WTC11 (cell line): ENCODE data around the gene WNK1. TPM values are rescaled to one million over a fixed set of nuclear protein-coding genes. Genes with fewer than 3 reads are reported as not detected.

Source experiments
- ATAC-seq: fragments of 200-7000 bp; cut with Tn5 transposase; 2 replicates; pipeline ENCODE4 v1.10.0; 2021; ENCODE audit warnings: mild to moderate bottlenecking, moderate library complexity
- CTCF ChIA-PET: fragments of 300-600 bp; sonication (Branson Sonifier 250); formaldehyde crosslinking; loops from one replicate; lab custom pipeline; 2021; ENCODE audit warnings: antibody characterized with exemption; lab: Charles Lee
- POLR2A ChIA-PET: fragments of 350-600 bp; sonication (Branson Sonifier 250); formaldehyde crosslinking; loops from one replicate; lab custom pipeline; 2021; ENCODE audit warnings: antibody characterized with exemption; lab: Charles Lee
- DNase-seq: peaks from one replicate; pipeline ENCODE4 v3.0.0; 2021; ENCODE audit warnings: low spot score
- H3K27ac Mint-ChIP-seq: 2 replicates; pipeline ENCODE4 v1.8.0; 2021; ENCODE audit warnings: mixed read lengths
- H3K27me3 Mint-ChIP-seq: 2 replicates; pipeline ENCODE4 v1.8.0; 2021; ENCODE audit warnings: low read depth, mild to moderate bottlenecking, moderate library complexity, mixed read lengths
- H3K36me3 Mint-ChIP-seq: 2 replicates; pipeline ENCODE4 v1.8.0; 2021; ENCODE audit warnings: mixed read lengths
- H3K4me1 Mint-ChIP-seq: 2 replicates; pipeline ENCODE4 v1.8.0; 2022; ENCODE audit warnings: mixed read lengths
- H3K4me3 Mint-ChIP-seq: 2 replicates; pipeline ENCODE4 v1.8.0; 2021; ENCODE audit warnings: mild to moderate bottlenecking, moderate library complexity, mixed read lengths
- H3K9me3 Mint-ChIP-seq: 2 replicates; pipeline ENCODE4 v1.8.0; 2021; ENCODE audit warnings: mixed read lengths
- AFF4 ChIP-seq: sonication (generic); formaldehyde crosslinking; IDR thresholded peaks from 2 replicates; pipeline ENCODE4 v1.8.1; 2023; ENCODE audit warnings: mild to moderate bottlenecking, missing genetic modification reagents, borderline replicate concordance
- AR ChIP-seq: fragments of 250-450 bp; sonication (Bioruptor Pico); IDR thresholded peaks from 2 replicates; pipeline ENCODE4 v1.9.0; 2021; ENCODE audit warnings: mild to moderate bottlenecking
- ATF2 ChIP-seq: sonication (generic); formaldehyde crosslinking; IDR thresholded peaks from 2 replicates; pipeline ENCODE4 v1.8.1; 2022; ENCODE audit warnings: low read depth, missing genetic modification reagents, borderline replicate concordance
- CREM ChIP-seq: sonication (generic); formaldehyde crosslinking; IDR thresholded peaks from 2 replicates; pipeline ENCODE4 v1.8.1; 2022; ENCODE audit warnings: mild to moderate bottlenecking, missing genetic modification reagents, moderate library complexity
- CTCF ChIP-seq: fragments of 200-600 bp; IDR thresholded peaks from 2 replicates; pipeline ENCODE4 v1.8.0; 2022; ENCODE audit warnings: antibody characterized with exemption
- EMX1 ChIP-seq: fragments of 250-450 bp; sonication (Bioruptor Pico); IDR thresholded peaks from 2 replicates; pipeline ENCODE4 v1.8.0; 2021; ENCODE audit warnings: mild to moderate bottlenecking
- ERG ChIP-seq: fragments of 250-450 bp; sonication (Bioruptor Pico); IDR thresholded peaks from 2 replicates; pipeline ENCODE4 v1.8.0; 2021; ENCODE audit warnings: mild to moderate bottlenecking
- ESRRA ChIP-seq: sonication (generic); formaldehyde crosslinking; IDR thresholded peaks from 2 replicates; pipeline ENCODE4 v1.8.1; 2022; ENCODE audit warnings: mild to moderate bottlenecking, missing genetic modification reagents, borderline replicate concordance
- JUN ChIP-seq: sonication (generic); formaldehyde crosslinking; IDR thresholded peaks from 2 replicates; pipeline ENCODE4 v1.8.0; 2023; ENCODE audit warnings: mild to moderate bottlenecking, missing genetic modification reagents
- PRRX2 ChIP-seq: fragments of 250-450 bp; sonication (Bioruptor Pico); IDR thresholded peaks from 2 replicates; pipeline ENCODE4 v1.8.0; 2021; ENCODE audit warnings: mild to moderate bottlenecking
- SMAD3 ChIP-seq: sonication (generic); formaldehyde crosslinking; IDR thresholded peaks from 2 replicates; pipeline ENCODE4 v1.8.0; 2022; ENCODE audit warnings: missing genetic modification reagents, mild to moderate bottlenecking, borderline replicate concordance
- TEAD1 ChIP-seq: sonication (generic); formaldehyde crosslinking; IDR thresholded peaks from 2 replicates; pipeline ENCODE4 v1.8.0; 2022; ENCODE audit warnings: mild to moderate bottlenecking, missing genetic modification reagents
- TEAD4 ChIP-seq: sonication (generic); formaldehyde crosslinking; IDR thresholded peaks from 2 replicates; pipeline ENCODE4 v1.8.0; 2022; ENCODE audit warnings: mild to moderate bottlenecking, missing genetic modification reagents
- ZBTB43 ChIP-seq: sonication (generic); formaldehyde crosslinking; IDR thresholded peaks from 2 replicates; pipeline ENCODE4 v1.8.1; 2023; ENCODE audit warnings: mild to moderate bottlenecking, missing genetic modification reagents
- ZNF396 ChIP-seq: fragments of 250-450 bp; sonication (Bioruptor Pico); IDR thresholded peaks from 2 replicates; pipeline ENCODE4 v1.8.0; 2021; ENCODE audit warnings: mild to moderate bottlenecking, moderate library complexity, borderline replicate concordance
- ZNF532 ChIP-seq: fragments of 250-450 bp; sonication (Bioruptor Pico); IDR thresholded peaks from 2 replicates; pipeline ENCODE4 v1.9.0; 2021; ENCODE audit warnings: mild to moderate bottlenecking, borderline replicate concordance
- total RNA-seq: library from RNA; stranded (reverse); gene quantifications from 3 replicates; pipeline ENCODE4 v1.2.3, GENCODE V29; 2021

The WNK1 gene
- total RNA-seq, 1 experiment from 2014 or later, result 118 TPM

- Mint-ChIP-seq H3K36me3 (peaks cover 9% of the 10 kb centered on the region), H3K9me3 (peaks cover 4% of the 10 kb centered on the region)
- no peak for TF ChIP-seq SMAD3 (CRISPR knock-in tag)
- no peak for TF ChIP-seq CREM (CRISPR knock-in tag)
- no peak for TF ChIP-seq PRRX2 (CRISPR knock-in tag)
- TF ChIP-seq ZNF532 (CRISPR knock-in tag), result no peak
- no peak for TF ChIP-seq ZBTB43 (CRISPR knock-in tag)
- no peak for TF ChIP-seq ATF2 (CRISPR knock-in tag)
- no peak for TF ChIP-seq ESRRA (CRISPR knock-in tag)
- TF ChIP-seq TEAD1 (CRISPR knock-in tag), result no peak
- no peak for TF ChIP-seq JUN (CRISPR knock-in tag)
- TF ChIP-seq CTCF, result no peak
- TF ChIP-seq TEAD4, result no peak
- no peak for TF ChIP-seq ERG
- TF ChIP-seq EMX1 (CRISPR knock-in tag), result no peak
- TF ChIP-seq, all 79 proteins: peak for 0
- no peak overlapping the region for H3K27ac Mint-ChIP-seq
- H3K4me1 Mint-ChIP-seq, result peaks cover 4% of the 10 kb centered on the region; the same call in 1 of the 2 replicates
- DNase-seq (no peak), ATAC-seq (no peak)
- ChIA-PET POLR2A (no interaction called here), CTCF (no interaction called here)
- no peaks in the 10 kb centered on the region for H3K27me3 Mint-ChIP-seq
- no peak overlapping the region for H3K4me3 Mint-ChIP-seq
Measured at GRCh38 chr12:851343-851742, 99.0 kb downstream of the WNK1 start.

- no peaks in the 10 kb centered on the region for H3K27me3 Mint-ChIP-seq
- ChIA-PET POLR2A (no interaction called here), CTCF (no interaction called here)
- ATAC-seq (no peak), DNase-seq (no peak)
- peaks cover 9% of the 10 kb centered on the region for H3K36me3 Mint-ChIP-seq
- peaks cover 4% of the 10 kb centered on the region; the same call in 1 of the 2 replicates for H3K4me1 Mint-ChIP-seq
- H3K27ac Mint-ChIP-seq, result no peak overlapping the region
- H3K9me3 Mint-ChIP-seq, result peaks cover 4% of the 10 kb centered on the region
- no peak overlapping the region for H3K4me3 Mint-ChIP-seq
- TF ChIP-seq ATF2 (CRISPR knock-in tag) (no peak), AFF4 (CRISPR knock-in tag) (no peak), AR (no peak), PRRX2 (CRISPR knock-in tag) (no peak), ZNF396 (CRISPR knock-in tag) (no peak)
Measured at GRCh38 chr12:851913-852312, 99.5 kb downstream of the WNK1 start.
